Neutrophil (primary cell): Measurements from ENCODE around the gene CRYBA4.

Experiments
- H3K27ac ChIP-seq: fragments of 200-600 bp; sonication (generic); 2 replicates; pipeline ENCODE4 v1.5.1; 2016; ENCODE audit warnings: mild to moderate bottlenecking, moderate library complexity
- H3K27me3 ChIP-seq: fragments of 200-600 bp; sonication (generic); 2 replicates; pipeline ENCODE4 v1.6.0; 2016; ENCODE audit warnings: mild to moderate bottlenecking
- H3K36me3 ChIP-seq: fragments of 200-600 bp; sonication (generic); 2 replicates; pipeline ENCODE4 v1.5.1; 2017
- H3K4me1 ChIP-seq, 2 experiments: fragments of 200-600 bp in 1 of 2; sonication (generic) in 1 of 2; 1 replicate in 1 of 2; 2 replicates in 1 of 2; pipeline versions ENCODE4 v1.5.1 to v1.6.1; 2013 to 2016; ENCODE audit warnings: low read depth in 1 of 2, low read length in 1 of 2, mild to moderate bottlenecking in 1 of 2, moderate library complexity in 1 of 2; ENCODE audit not compliant: control insufficient read depth in 1 of 2, insufficient read depth in 1 of 2
- H3K4me3 ChIP-seq, 2 experiments: fragments of 200-600 bp in 1 of 2; sonication (generic) in 1 of 2; 1 replicate in 1 of 2; 2 replicates in 1 of 2; pipeline ENCODE4 v1.5.1; 2013 to 2016; ENCODE audit warnings: low read depth in 1 of 2, low read length in 1 of 2, mild to moderate bottlenecking in 1 of 2, moderate library complexity in 1 of 2
- H3K9me3 ChIP-seq: fragments of 200-600 bp; sonication (generic); 2 replicates; pipeline ENCODE4 v1.5.1; 2016
- TF ChIP-seq, protein P1 (sequence below): fragments of 200-600 bp; sonication (generic); IDR thresholded peaks from 2 replicates; pipeline ENCODE4 v1.5.1; 2016; ENCODE audit warnings: antibody characterized with exemption

The CRYBA4 gene

DNA sequence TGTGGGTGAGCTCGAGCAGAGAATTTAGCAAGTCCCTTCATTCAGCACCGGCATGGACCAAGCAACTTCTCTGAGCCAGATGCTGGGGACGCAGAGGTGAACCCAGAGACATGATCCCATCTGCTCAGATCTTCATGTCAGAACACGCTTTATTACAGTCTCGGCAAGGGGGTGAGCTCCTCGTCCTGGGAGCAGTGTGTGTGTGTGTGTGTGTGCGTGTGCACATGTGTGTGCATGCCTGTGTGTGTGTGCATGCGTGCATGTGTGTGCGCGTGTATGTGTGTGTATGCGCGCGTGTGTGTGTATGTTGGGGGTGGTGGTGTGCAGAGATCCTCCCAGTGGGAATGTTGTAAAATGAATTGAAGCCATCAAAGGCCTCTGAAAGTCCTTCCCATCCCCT, 45.4 kb downstream of the CRYBA4 start:
- no peak overlapping the region for H3K27ac ChIP-seq
- no peak overlapping the region for H3K4me3 ChIP-seq
- TF ChIP-seq, protein P1, sequence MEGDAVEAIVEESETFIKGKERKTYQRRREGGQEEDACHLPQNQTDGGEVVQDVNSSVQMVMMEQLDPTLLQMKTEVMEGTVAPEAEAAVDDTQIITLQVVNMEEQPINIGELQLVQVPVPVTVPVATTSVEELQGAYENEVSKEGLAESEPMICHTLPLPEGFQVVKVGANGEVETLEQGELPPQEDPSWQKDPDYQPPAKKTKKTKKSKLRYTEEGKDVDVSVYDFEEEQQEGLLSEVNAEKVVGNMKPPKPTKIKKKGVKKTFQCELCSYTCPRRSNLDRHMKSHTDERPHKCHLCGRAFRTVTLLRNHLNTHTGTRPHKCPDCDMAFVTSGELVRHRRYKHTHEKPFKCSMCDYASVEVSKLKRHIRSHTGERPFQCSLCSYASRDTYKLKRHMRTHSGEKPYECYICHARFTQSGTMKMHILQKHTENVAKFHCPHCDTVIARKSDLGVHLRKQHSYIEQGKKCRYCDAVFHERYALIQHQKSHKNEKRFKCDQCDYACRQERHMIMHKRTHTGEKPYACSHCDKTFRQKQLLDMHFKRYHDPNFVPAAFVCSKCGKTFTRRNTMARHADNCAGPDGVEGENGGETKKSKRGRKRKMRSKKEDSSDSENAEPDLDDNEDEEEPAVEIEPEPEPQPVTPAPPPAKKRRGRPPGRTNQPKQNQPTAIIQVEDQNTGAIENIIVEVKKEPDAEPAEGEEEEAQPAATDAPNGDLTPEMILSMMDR = no peak
- H3K4me1 ChIP-seq = peaks cover 48 to 51% of the 10 kb centered on the region in 2 experiments
- no peaks in the 10 kb centered on the region for H3K36me3 ChIP-seq
- no peaks in the 10 kb centered on the region for H3K27me3 ChIP-seq
- no peaks in the 10 kb centered on the region for H3K9me3 ChIP-seq

DNA sequence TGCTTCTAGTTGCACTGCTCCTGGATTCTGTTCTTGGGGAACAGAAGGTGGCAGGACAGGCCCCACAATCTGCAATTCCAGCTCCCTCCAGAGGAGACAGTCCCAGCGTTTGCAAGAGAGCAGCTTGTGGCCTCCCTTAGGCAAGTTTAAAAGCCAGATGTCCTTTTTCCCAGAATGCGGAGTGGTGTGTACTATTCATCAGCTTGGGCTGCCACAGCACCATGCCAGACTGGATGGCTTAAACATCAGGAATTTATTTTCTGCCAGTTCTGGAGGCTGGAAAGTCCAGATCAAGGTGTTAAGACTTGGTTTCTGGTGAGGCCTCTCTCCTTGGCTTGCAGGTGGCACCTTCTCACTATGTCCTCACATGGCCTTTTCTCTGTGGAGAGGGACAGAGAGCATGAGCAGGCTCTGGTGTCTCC, 47.3 kb downstream of the CRYBA4 start:
- TF ChIP-seq, protein P1 = peak; percentile 30
- no peaks in the 10 kb centered on the region for H3K36me3 ChIP-seq
- H3K4me3 ChIP-seq = no peak overlapping the region
- H3K4me1 ChIP-seq = peaks cover 67% of the 10 kb centered on the region in 2 experiments
- no peak overlapping the region for H3K27ac ChIP-seq
- H3K27me3 ChIP-seq = no peaks in the 10 kb centered on the region
- H3K9me3 ChIP-seq = no peaks in the 10 kb centered on the region

DNA sequence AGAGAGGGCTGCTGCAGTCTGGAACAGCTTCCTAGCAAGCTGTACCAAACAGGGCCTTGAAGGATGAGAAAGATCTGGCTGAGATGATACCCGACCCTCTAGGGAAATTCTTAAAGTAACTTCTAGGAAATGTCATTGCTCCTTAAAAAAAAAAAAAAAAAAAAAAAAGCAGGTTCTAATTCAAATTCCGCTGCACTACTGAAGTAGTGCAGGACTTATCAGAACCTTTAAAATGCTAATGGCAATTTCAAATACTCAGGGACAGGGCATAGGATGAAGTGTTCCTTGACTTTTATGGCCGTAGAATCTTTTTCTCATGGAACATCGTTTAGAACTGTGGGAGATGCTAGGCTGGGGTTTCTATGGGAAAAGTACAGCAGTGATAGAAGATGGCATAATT, 48.7 kb downstream of the CRYBA4 start:
- Histone ChIP-seq H3K4me1 (peaks cover 74 to 76% of the 10 kb centered on the region in 2 experiments), H3K27ac (peak overlapping the region; percentile 97)

DNA sequence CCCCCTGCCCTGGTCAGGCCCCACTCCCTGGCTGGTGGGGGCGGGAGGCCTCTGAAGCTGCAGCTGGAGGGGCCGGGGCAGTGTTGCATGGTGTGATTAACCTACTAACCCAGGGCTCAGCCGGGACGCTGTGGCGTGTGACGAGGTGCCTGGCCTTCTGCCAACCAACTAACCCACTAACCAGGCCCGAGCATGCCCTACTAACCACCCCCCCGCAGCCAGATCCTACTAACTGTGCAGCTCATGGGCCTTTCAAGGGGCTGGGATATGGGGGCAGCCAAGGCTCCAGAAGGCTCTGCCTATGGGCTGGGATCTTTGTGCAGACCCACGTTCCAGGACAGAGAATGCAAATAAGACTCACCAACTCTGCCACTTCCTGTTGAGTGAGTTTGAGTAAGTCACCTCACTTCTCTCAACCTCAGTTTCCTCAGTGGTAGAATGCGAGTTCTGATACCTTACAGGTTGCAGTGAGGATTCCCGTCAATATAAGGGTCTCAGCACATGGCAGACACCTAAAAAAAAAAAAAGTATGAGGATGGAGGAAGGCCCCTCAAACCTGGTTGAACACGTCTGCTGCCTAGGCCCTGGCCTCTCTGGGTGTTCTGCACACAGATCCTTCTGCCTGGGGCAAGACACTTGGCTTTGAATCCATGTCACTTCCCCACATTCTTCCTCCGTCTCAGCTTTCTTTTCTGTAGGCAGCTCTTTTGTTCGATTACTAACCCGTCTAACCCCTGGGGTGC, 49.7 kb downstream of the CRYBA4 start:
- Histone ChIP-seq H3K9me3 (no peaks in the 10 kb centered on the region), H3K4me1 (peaks cover 77 to 79% of the 10 kb centered on the region in 2 experiments), H3K36me3 (no peaks in the 10 kb centered on the region), H3K27ac (peak overlapping the region; percentile 97), H3K4me3 (peak overlapping the region; percentile 21 to 97), H3K27me3 (no peaks in the 10 kb centered on the region)
- TF ChIP-seq, protein P1 = no peak

More for the DNA sequence above, 48.7 kb downstream of the CRYBA4 start:
- H3K36me3 ChIP-seq = no peaks in the 10 kb centered on the region
- H3K9me3 ChIP-seq = no peaks in the 10 kb centered on the region
- H3K27me3 ChIP-seq = no peaks in the 10 kb centered on the region
- TF ChIP-seq, protein P1 = no peak
- no peak overlapping the region for H3K4me3 ChIP-seq

DNA sequence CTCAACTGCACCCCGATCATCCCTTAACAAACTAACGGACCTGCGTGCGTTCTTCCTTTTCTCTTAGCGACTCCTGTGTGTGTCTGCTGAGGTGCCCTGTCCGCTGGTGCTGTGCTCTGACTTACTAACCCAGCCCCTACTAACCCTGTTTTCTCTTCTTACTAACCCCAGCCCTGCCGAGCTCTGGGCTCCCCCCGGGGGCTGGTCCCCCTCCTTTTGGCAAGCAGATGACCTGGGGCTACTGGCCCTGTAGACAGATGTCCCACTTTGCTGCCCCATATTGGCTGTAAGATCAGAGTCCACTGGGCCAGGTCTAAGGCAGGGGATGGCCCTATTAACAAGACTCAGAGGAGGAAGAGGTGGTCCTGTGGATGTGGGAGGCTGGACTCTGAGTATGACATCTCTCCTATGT, 50.3 kb downstream of the CRYBA4 start:
- Histone ChIP-seq H3K9me3 (no peaks in the 10 kb centered on the region), H3K4me3 (peak overlapping the region; percentile 75 to 97), H3K36me3 (no peaks in the 10 kb centered on the region), H3K27ac (peak overlapping the region; percentile 97), H3K27me3 (no peaks in the 10 kb centered on the region), H3K4me1 (peaks cover 77 to 79% of the 10 kb centered on the region in 2 experiments)
- TF ChIP-seq, protein P1 = no peak
